PC-9 (cell line): ENCODE data around the gene RAP1GAP2. TPM values are rescaled to one million over a fixed set of nuclear protein-coding genes. Genes with fewer than 3 reads are reported as not detected.
"Not testable (repeated sequence)": the region's sequence is repeated elsewhere in the genome, so short reads cannot be mapped to it uniquely, and the experiment has no call there.

Experiments used
- BruUV-seq: library from RNA; stranded (reverse); fragments of 400-500 nt; replicated peaks from 2 replicates; lab custom pipeline; 2021; lab: Mats Ljungman, UMichigan
- CTCF ChIA-PET: fragments of 300-600 bp; sonication (Branson Sonifier 250); formaldehyde crosslinking; loops from one replicate; lab custom pipeline; 2022; ENCODE audit warnings: antibody characterized with exemption; lab: Charles Lee
- POLR2A ChIA-PET: fragments of 300-600 bp; sonication (Branson Sonifier 250); formaldehyde crosslinking; loops from one replicate; lab custom pipeline; 2022; ENCODE audit warnings: antibody characterized with exemption; ENCODE audit not compliant: unreplicated experiment; lab: Charles Lee
- DNase-seq, 2 experiments: peaks; one replicate each; pipeline versions ENCODE4 v3.0.0 to v3.0.0-alpha.2; 2015 to 2022; ENCODE audit warnings: mixed read lengths in 1 of 2
- H2AFZ ChIP-seq: fragments of 200-600 bp; sonication (generic); 2 replicates; pipeline ENCODE4 v1.8.1; 2017; ENCODE audit warnings: antibody characterized with exemption
- H3F3A ChIP-seq: fragments of 200-600 bp; sonication (generic); 2 replicates; pipeline ENCODE4 v1.8.1; 2017; ENCODE audit warnings: antibody characterized with exemption, mild to moderate bottlenecking, low read depth; ENCODE audit not compliant: insufficient read depth
- H3K27ac ChIP-seq: fragments of 200-600 bp; sonication (generic); 2 replicates; pipeline ENCODE4 v1.6.1; 2016; ENCODE audit warnings: mixed run types
- H3K27me3 ChIP-seq: fragments of 200-600 bp; sonication (generic); 2 replicates; pipeline ENCODE4 v1.6.1; 2016; ENCODE audit warnings: low read depth, mixed run types; ENCODE audit not compliant: insufficient read depth
- H3K36me3 ChIP-seq: fragments of 200-600 bp; sonication (generic); 2 replicates; pipeline ENCODE4 v1.6.1; 2016; ENCODE audit warnings: low read depth, mixed run types
- H3K4me1 ChIP-seq: fragments of 200-600 bp; sonication (generic); replicated peaks from 2 replicates; pipeline ENCODE4 v1.6.1; 2016; ENCODE audit warnings: mixed run types; ENCODE audit not compliant: insufficient read depth
- H3K4me2 ChIP-seq: fragments of 200-600 bp; sonication (generic); 2 replicates; pipeline ENCODE4 v1.6.1; 2017; ENCODE audit warnings: mixed run types
- H3K4me3 ChIP-seq: fragments of 200-600 bp; sonication (generic); 2 replicates; pipeline ENCODE4 v1.6.1; 2016; ENCODE audit warnings: mixed run types
- H3K79me2 ChIP-seq: fragments of 200-600 bp; sonication (generic); 2 replicates; pipeline ENCODE4 v1.6.1; 2017; ENCODE audit warnings: low read depth, mixed run types
- H3K9me2 ChIP-seq: fragments of 200-600 bp; sonication (generic); 2 replicates; pipeline ENCODE4 v1.8.1; 2017; ENCODE audit warnings: mild to moderate bottlenecking; ENCODE audit not compliant: insufficient read depth
- H3K9me3 ChIP-seq: fragments of 200-600 bp; sonication (generic); 2 replicates; pipeline ENCODE4 v1.8.1; 2016; ENCODE audit warnings: low read depth; ENCODE audit not compliant: insufficient read depth
- H4K20me1 ChIP-seq: fragments of 200-600 bp; sonication (generic); 2 replicates; pipeline ENCODE4 v1.8.1; 2017; ENCODE audit not compliant: insufficient read depth
- CTCF ChIP-seq: fragments of 200-600 bp; sonication (generic); conservative IDR thresholded peaks from 2 replicates; pipeline ENCODE4 v1.6.1; 2017; ENCODE audit warnings: mixed run types, antibody characterized with exemption, mild to moderate bottlenecking, moderate library complexity
- EZH2 ChIP-seq: fragments of 200-600 bp; sonication (generic); IDR thresholded peaks from 2 replicates; pipeline ENCODE4 v1.8.0; 2017; ENCODE audit warnings: antibody characterized with exemption, low read depth
- intact Hi-C: fragments of 100-400 bp; cut with micrococcal nuclease; formaldehyde crosslinking; loops from one replicate; pipeline ENCODE4 v1.10.0; 2022; ENCODE audit not compliant: unreplicated experiment
- total RNA-seq: library from RNA; stranded (reverse); gene quantifications from 2 replicates; pipeline ENCODE4 v1.2.3, GENCODE V29; 2021

The RAP1GAP2 gene
- total RNA-seq, 1 experiment from 2014 or later, result 10.1 TPM

GRCh38 chr17:2814481-2815341, 18.5 kb downstream of the RAP1GAP2 start:
- ChIA-PET POLR2A (interaction anchor here (0.5 to 0.7 kb wide), 3 partner anchors 77 to 849 kb away, joined by 5 to 7 read pairs (median 5); no protein-coding TSS in a partner anchor), CTCF (interaction anchor here (0.6 kb wide), 3 partner anchors 40 to 531 kb away, joined by 3 to 5 read pairs (median 3); no protein-coding TSS in a partner anchor)
- TF ChIP-seq CTCF (no peak), EZH2 (no peak)
- Histone ChIP-seq H3K4me3 (no peak overlapping the region), H3K27me3 (no peaks in the 10 kb centered on the region), H3F3A (peaks cover 15% of the 10 kb centered on the region), H3K79me2 (no peaks in the 10 kb centered on the region), H3K27ac (no peak overlapping the region), H3K4me1 (peaks cover 20% of the 10 kb centered on the region), H3K9me2 (no peaks in the 10 kb centered on the region), H3K36me3 (no peaks in the 10 kb centered on the region), H3K9me3 (no peaks in the 10 kb centered on the region), H4K20me1 (no peaks in the 10 kb centered on the region), H3K4me2 (peak overlapping the region; percentile 54), H2AFZ (no peak overlapping the region)
- intact Hi-C loops, result no loop called here
- DNase-seq, result peak in 1 of 2 experiments; percentile 35
- no TSS peak for BruUV-seq

GRCh38 chr17:2815781-2816185, 19.5 kb downstream of the RAP1GAP2 start:
- no TSS peak for BruUV-seq
- peaks cover 20% of the 10 kb centered on the region for H3K4me1 ChIP-seq
- H3K27me3 ChIP-seq, result no peaks in the 10 kb centered on the region
- no peak overlapping the region for H3K4me2 ChIP-seq
- peaks cover 15% of the 10 kb centered on the region for H3F3A ChIP-seq
- ChIA-PET CTCF (no interaction called here), POLR2A (no interaction called here)
- no peak overlapping the region for H3K4me3 ChIP-seq
- no peak for DNase-seq
- intact Hi-C loops, result no loop called here
- no peak for TF ChIP-seq EZH2
- no peak for TF ChIP-seq CTCF
- no peak overlapping the region for H2AFZ ChIP-seq
- no peak overlapping the region for H3K27ac ChIP-seq
- no peaks in the 10 kb centered on the region for H3K9me2 ChIP-seq
- H3K79me2 ChIP-seq, result no peaks in the 10 kb centered on the region
- no peaks in the 10 kb centered on the region for H3K9me3 ChIP-seq
- H3K36me3 ChIP-seq, result no peaks in the 10 kb centered on the region
- no peaks in the 10 kb centered on the region for H4K20me1 ChIP-seq

- H3F3A ChIP-seq, result peaks cover 12% of the 10 kb centered on the region
- H3K4me3 ChIP-seq, result no peak overlapping the region
- DNase-seq, result no peak
- no peak overlapping the region for H3K4me2 ChIP-seq
- no peak for TF ChIP-seq EZH2
- TF ChIP-seq CTCF, result no peak
- H3K9me2 ChIP-seq, result no peaks in the 10 kb centered on the region
- H2AFZ ChIP-seq, result no peak overlapping the region
- ChIA-PET POLR2A (no interaction called here), CTCF (no interaction called here)
- H3K36me3 ChIP-seq, result no peaks in the 10 kb centered on the region
- no TSS peak for BruUV-seq
- no peaks in the 10 kb centered on the region for H3K9me3 ChIP-seq
- H3K27ac ChIP-seq, result no peak overlapping the region
- H3K4me1 ChIP-seq, result peaks cover 20% of the 10 kb centered on the region
- no peaks in the 10 kb centered on the region for H3K79me2 ChIP-seq
- intact Hi-C loops, result no loop called here
- H3K27me3 ChIP-seq, result no peaks in the 10 kb centered on the region
- no peaks in the 10 kb centered on the region for H4K20me1 ChIP-seq
These were observed 20.4 kb downstream of the RAP1GAP2 start for GRCh38 chr17:2816688-2817087.

GRCh38 chr17:2819294-2819693, 23.1 kb downstream of the RAP1GAP2 start:
- H3K27me3 ChIP-seq, H3K27ac ChIP-seq, DNase-seq, H3K9me2 ChIP-seq, H3K36me3 ChIP-seq, H4K20me1 ChIP-seq, H3F3A ChIP-seq, BruUV-seq, H2AFZ ChIP-seq, H3K79me2 ChIP-seq, H3K4me1 ChIP-seq, H3K4me2 ChIP-seq, H3K4me3 ChIP-seq, intact Hi-C loops, CTCF ChIA-PET, H3K9me3 ChIP-seq: not testable (repeated sequence)
- POLR2A ChIA-PET, result interaction anchor here (0.8 kb wide), 1 partner anchor 41 kb away, joined by 16 read pairs; no protein-coding TSS in a partner anchor
